SU-DHL-6 (cell line): Measurements from ENCODE around the gene ADPRHL1.

Source experiments
- EZH2phosphoT487 ChIP-seq: fragments of 200-600 bp; sonication (generic), shearing (Covaris generic); conservative IDR thresholded peaks from 2 replicates; pipeline ENCODE4 v1.6.1; 2018; ENCODE audit warnings: mild to moderate bottlenecking, antibody characterized with exemption, low read length, moderate library complexity, mixed read lengths
- TF ChIP-seq, protein P1 (sequence below): fragments of 200-600 bp; sonication (generic); IDR thresholded peaks from one replicate; pipeline ENCODE4 v1.5.1; 2017; ENCODE audit warnings: antibody characterized with exemption, mild to moderate bottlenecking, low read length, moderate library complexity; ENCODE audit not compliant: insufficient read depth, poor library complexity, severe bottlenecking

GRCh38 chr13:113479179-113479578 is 25.9 kb upstream of the ADPRHL1 start:
- TF ChIP-seq, protein P1, sequence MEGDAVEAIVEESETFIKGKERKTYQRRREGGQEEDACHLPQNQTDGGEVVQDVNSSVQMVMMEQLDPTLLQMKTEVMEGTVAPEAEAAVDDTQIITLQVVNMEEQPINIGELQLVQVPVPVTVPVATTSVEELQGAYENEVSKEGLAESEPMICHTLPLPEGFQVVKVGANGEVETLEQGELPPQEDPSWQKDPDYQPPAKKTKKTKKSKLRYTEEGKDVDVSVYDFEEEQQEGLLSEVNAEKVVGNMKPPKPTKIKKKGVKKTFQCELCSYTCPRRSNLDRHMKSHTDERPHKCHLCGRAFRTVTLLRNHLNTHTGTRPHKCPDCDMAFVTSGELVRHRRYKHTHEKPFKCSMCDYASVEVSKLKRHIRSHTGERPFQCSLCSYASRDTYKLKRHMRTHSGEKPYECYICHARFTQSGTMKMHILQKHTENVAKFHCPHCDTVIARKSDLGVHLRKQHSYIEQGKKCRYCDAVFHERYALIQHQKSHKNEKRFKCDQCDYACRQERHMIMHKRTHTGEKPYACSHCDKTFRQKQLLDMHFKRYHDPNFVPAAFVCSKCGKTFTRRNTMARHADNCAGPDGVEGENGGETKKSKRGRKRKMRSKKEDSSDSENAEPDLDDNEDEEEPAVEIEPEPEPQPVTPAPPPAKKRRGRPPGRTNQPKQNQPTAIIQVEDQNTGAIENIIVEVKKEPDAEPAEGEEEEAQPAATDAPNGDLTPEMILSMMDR = no peak
- TF ChIP-seq EZH2phosphoT487 = no peak
